HG03520 (cell line): ENCODE data around the gene SUPT3H.

Experiments used
- ATAC-seq: cut with Tn5 transposase; IDR thresholded peaks from one replicate; pipeline ENCODE4 v1.9.1; 2021; ENCODE audit warnings: mild to moderate bottlenecking, moderate library complexity; ENCODE audit not compliant: unreplicated experiment

Gene SUPT3H

GRCh38 chr6:44855562-44856411 lies 521.9 kb downstream of the SUPT3H start:
- no peak for ATAC-seq

GRCh38 chr6:44854712-44855443 lies 522.9 kb downstream of the SUPT3H start:
- no peak for ATAC-seq

GRCh38 chr6:44851176-44851575 lies 526.6 kb downstream of the SUPT3H start:
- no peak for ATAC-seq

- ATAC-seq = no peak
Measured at GRCh38 chr6:44850312-44850711, 527.4 kb downstream of the SUPT3H start.

- no peak for ATAC-seq
Measured at GRCh38 chr6:44849806-44850205, 527.9 kb downstream of the SUPT3H start.

- no peak for ATAC-seq
Measured at GRCh38 chr6:44843734-44844133, 534.0 kb downstream of the SUPT3H start.

- ATAC-seq = no peak
Measured at GRCh38 chr6:44842616-44843015, 535.1 kb downstream of the SUPT3H start.

- ATAC-seq = no peak
Measured at GRCh38 chr6:44841829-44842228, 535.9 kb downstream of the SUPT3H start.

GRCh38 chr6:44837741-44838140 lies 540.0 kb downstream of the SUPT3H start:
- ATAC-seq = no peak

GRCh38 chr6:44837255-44837654 lies 540.5 kb downstream of the SUPT3H start:
- no peak for ATAC-seq

- ATAC-seq = peak; percentile 64
Measured at GRCh38 chr6:44833248-44833647, 544.5 kb downstream of the SUPT3H start.

- ATAC-seq = no peak
Measured at GRCh38 chr6:44831002-44831610, 546.6 kb downstream of the SUPT3H start.

- no peak for ATAC-seq
Measured at GRCh38 chr6:44829836-44830235, 547.9 kb downstream of the SUPT3H start.

GRCh38 chr6:44828780-44829179 lies 549.0 kb downstream of the SUPT3H start:
- no peak for ATAC-seq

GRCh38 chr6:44826025-44826676 lies 551.6 kb downstream of the SUPT3H start:
- ATAC-seq = no peak

- no peak for ATAC-seq
Measured at GRCh38 chr6:44825273-44825672, 552.5 kb downstream of the SUPT3H start.

GRCh38 chr6:44824567-44824966 lies 553.2 kb downstream of the SUPT3H start:
- ATAC-seq = no peak

GRCh38 chr6:44820759-44821158 lies 557.0 kb downstream of the SUPT3H start:
- ATAC-seq = no peak

- no peak for ATAC-seq
Measured at GRCh38 chr6:44820321-44820720, 557.4 kb downstream of the SUPT3H start.

GRCh38 chr6:44811456-44811855 lies 566.3 kb downstream of the SUPT3H start:
- no peak for ATAC-seq

GRCh38 chr6:44809258-44809657 lies 568.5 kb downstream of the SUPT3H start:
- no peak for ATAC-seq
